Neuron (in vitro differentiated cells): ENCODE data around the gene PPP1CB.
"Not testable (repeated sequence)": the region's sequence is repeated elsewhere in the genome, so short reads cannot be mapped to it uniquely, and the experiment has no call there.

Experiments used
- H2AFZ ChIP-seq: one replicate; pipeline ENCODE4 v1.6.1; 2013; ENCODE audit warnings: low read depth, mild to moderate bottlenecking, inconsistent platforms, low read length, moderate library complexity
- H3K27me3 ChIP-seq: one replicate; pipeline ENCODE4 v1.6.1; 2013; ENCODE audit warnings: low read length; ENCODE audit not compliant: insufficient read depth
- H3K36me3 ChIP-seq: one replicate; pipeline ENCODE4 v1.6.1; 2013; ENCODE audit warnings: low read length; ENCODE audit not compliant: insufficient read depth
- H3K4me1 ChIP-seq: one replicate; pipeline ENCODE4 v1.6.1; 2013; ENCODE audit warnings: low read length; ENCODE audit not compliant: insufficient read depth
- H3K4me3 ChIP-seq: 2 replicates; pipeline ENCODE4 v1.5.1; 2013; ENCODE audit warnings: mild to moderate bottlenecking, low read length, moderate library complexity
- H3K9me3 ChIP-seq: one replicate; pipeline ENCODE4 v1.6.1; 2013; ENCODE audit warnings: low read length

PPP1CB gene

GRCh38 chr2:28721601-28722191 is 29.9 kb upstream of the PPP1CB start:
- Histone ChIP-seq H2AFZ (no peak overlapping the region), H3K9me3 (peaks cover 1% of the 10 kb centered on the region), H3K27me3 (no peaks in the 10 kb centered on the region), H3K4me3 (no peak overlapping the region), H3K4me1 (peaks cover 13% of the 10 kb centered on the region), H3K36me3 (no peaks in the 10 kb centered on the region)

GRCh38 chr2:28725021-28725711 is 26.5 kb upstream of the PPP1CB start:
- H3K4me1 ChIP-seq: peaks cover 4% of the 10 kb centered on the region
- no peak overlapping the region for H3K4me3 ChIP-seq
- H3K36me3 ChIP-seq: no peaks in the 10 kb centered on the region
- H3K9me3 ChIP-seq: no peaks in the 10 kb centered on the region
- H2AFZ ChIP-seq: no peak overlapping the region
- no peaks in the 10 kb centered on the region for H3K27me3 ChIP-seq

GRCh38 chr2:28726177-28726576 is 25.5 kb upstream of the PPP1CB start:
- Histone ChIP-seq H3K4me3 (no peak overlapping the region), H3K27me3 (no peaks in the 10 kb centered on the region), H3K36me3 (no peaks in the 10 kb centered on the region), H2AFZ (no peak overlapping the region), H3K4me1 (peaks cover 4% of the 10 kb centered on the region), H3K9me3 (no peaks in the 10 kb centered on the region)

GRCh38 chr2:28729698-28730097 is 21.9 kb upstream of the PPP1CB start:
- Histone ChIP-seq H3K4me3 (no peak overlapping the region), H3K4me1 (no peaks in the 10 kb centered on the region), H3K36me3 (no peaks in the 10 kb centered on the region), H2AFZ (no peak overlapping the region), H3K27me3 (no peaks in the 10 kb centered on the region), H3K9me3 (no peaks in the 10 kb centered on the region)

GRCh38 chr2:28730641-28731146 is 20.9 kb upstream of the PPP1CB start:
- Histone ChIP-seq H3K9me3 (no peaks in the 10 kb centered on the region), H3K36me3 (no peaks in the 10 kb centered on the region), H3K27me3 (no peaks in the 10 kb centered on the region), H3K4me1 (no peaks in the 10 kb centered on the region), H3K4me3 (no peak overlapping the region), H2AFZ (no peak overlapping the region)

GRCh38 chr2:28735511-28735910 is 16.1 kb upstream of the PPP1CB start:
- no peaks in the 10 kb centered on the region for H3K36me3 ChIP-seq

GRCh38 chr2:28736034-28736433 is 15.6 kb upstream of the PPP1CB start:
- Histone ChIP-seq H3K36me3 (no peaks in the 10 kb centered on the region), H3K9me3 (peaks cover 7% of the 10 kb centered on the region), H3K4me3 (no peak overlapping the region), H2AFZ (no peak overlapping the region), H3K27me3 (no peaks in the 10 kb centered on the region), H3K4me1 (no peaks in the 10 kb centered on the region)

More at GRCh38 chr2:28735511-28735910, 16.1 kb upstream of the PPP1CB start:
- H3K4me3 ChIP-seq: no peak overlapping the region
- H2AFZ ChIP-seq: no peak overlapping the region
- peaks cover 7% of the 10 kb centered on the region for H3K9me3 ChIP-seq
- H3K27me3 ChIP-seq: no peaks in the 10 kb centered on the region
- no peaks in the 10 kb centered on the region for H3K4me1 ChIP-seq

GRCh38 chr2:28737655-28738054 is 14.0 kb upstream of the PPP1CB start:
- H3K27me3 ChIP-seq: no peaks in the 10 kb centered on the region
- H3K4me1 ChIP-seq: no peaks in the 10 kb centered on the region
- H3K4me3 ChIP-seq: no peak overlapping the region
- peaks cover 8% of the 10 kb centered on the region for H3K9me3 ChIP-seq
- no peak overlapping the region for H2AFZ ChIP-seq
- no peaks in the 10 kb centered on the region for H3K36me3 ChIP-seq

GRCh38 chr2:28742619-28743018 is 9.0 kb upstream of the PPP1CB start:
- H3K27me3 ChIP-seq, H3K9me3 ChIP-seq, H3K36me3 ChIP-seq, H3K4me1 ChIP-seq, H3K4me3 ChIP-seq, H2AFZ ChIP-seq: not testable (repeated sequence)

- Histone ChIP-seq H2AFZ (no peak overlapping the region), H3K9me3 (peaks cover 2% of the 10 kb centered on the region), H3K4me1 (peaks cover 4% of the 10 kb centered on the region), H3K27me3 (no peaks in the 10 kb centered on the region), H3K4me3 (no peak overlapping the region), H3K36me3 (no peaks in the 10 kb centered on the region)
These were observed 6.4 kb upstream of the PPP1CB start for GRCh38 chr2:28745225-28745624.

- Histone ChIP-seq H3K4me1 (peaks cover 11% of the 10 kb centered on the region), H3K9me3 (peaks cover 2% of the 10 kb centered on the region), H3K27me3 (no peaks in the 10 kb centered on the region)
These were observed 5.8 kb upstream of the PPP1CB start for GRCh38 chr2:28745876-28746275.

GRCh38 chr2:28746429-28747111 is 5.1 kb upstream of the PPP1CB start:
- Histone ChIP-seq H2AFZ (no peak overlapping the region), H3K4me3 (no peak overlapping the region), H3K27me3 (no peaks in the 10 kb centered on the region), H3K9me3 (peaks cover 2% of the 10 kb centered on the region), H3K4me1 (peaks cover 15% of the 10 kb centered on the region), H3K36me3 (no peaks in the 10 kb centered on the region)

More at GRCh38 chr2:28745876-28746275, 5.8 kb upstream of the PPP1CB start:
- no peaks in the 10 kb centered on the region for H3K36me3 ChIP-seq
- no peak overlapping the region for H3K4me3 ChIP-seq
- H2AFZ ChIP-seq: no peak overlapping the region

- peaks cover 15% of the 10 kb centered on the region for H3K4me1 ChIP-seq
These were observed 3.9 kb upstream of the PPP1CB start for GRCh38 chr2:28747714-28748113.

More at GRCh38 chr2:28747714-28748113, 3.9 kb upstream of the PPP1CB start:
- Histone ChIP-seq H3K4me3 (no peak overlapping the region), H3K27me3 (no peaks in the 10 kb centered on the region), H3K9me3 (peaks cover under 1% of the 10 kb centered on the region), H2AFZ (no peak overlapping the region), H3K36me3 (no peaks in the 10 kb centered on the region)
